Heart left ventricle (tissue), 16 donors: Measurements from ENCODE around the gene CCDC8. TPM values are rescaled to one million over a fixed set of nuclear protein-coding genes. Genes with fewer than 3 reads are reported as not detected.
A peak's percentile ranks its signal among the peaks of the same experiment; 100 is the strongest.
"Not testable (repeated sequence)": the region's sequence is repeated elsewhere in the genome, so short reads cannot be mapped to it uniquely, and the experiment has no call there.

Experiments
- ATAC-seq, 4 donors: fragments of 200-7000 bp; cut with Tn5 transposase; one replicate each; pipeline ENCODE4 v1.9.1; 2020 to 2022; ENCODE audit warnings: moderate library complexity in 4 of 4, mild to moderate bottlenecking in 3 of 4, moderate number of reproducible peaks in 1 of 4
- DNase-seq, 5 donors: peaks; one replicate each; pipeline ENCODE4 v3.0.0-alpha.2; 2020
- H3K27ac ChIP-seq, 12 donors: fragments of 200-600 bp; sonication (generic) in 4 of 12; one replicate each; pipeline versions ENCODE4 v1.5.0 to v1.8.0; 2016 to 2022; ENCODE audit warnings: mild to moderate bottlenecking in 2 of 12
- H3K27me3 ChIP-seq, 9 donors: fragments of 200-600 bp; sonication (generic) in 2 of 9; one replicate each; pipeline versions ENCODE4 v1.5.1 to v1.8.0; 2016 to 2022; ENCODE audit warnings: mild to moderate bottlenecking in 3 of 9
- H3K36me3 ChIP-seq, 9 donors: fragments of 200-600 bp; sonication (generic) in 2 of 9; one replicate each; pipeline versions ENCODE4 v1.5.0 to v1.8.0; 2018 to 2022; ENCODE audit warnings: mild to moderate bottlenecking in 2 of 9
- H3K4me1 ChIP-seq, 12 donors: fragments of 200-600 bp; sonication (generic) in 4 of 12; one replicate each; pipeline versions ENCODE4 v1.5.0 to v1.8.0; 2016 to 2022; ENCODE audit warnings: mild to moderate bottlenecking in 3 of 12
- H3K4me3 ChIP-seq, 12 donors: fragments of 200-600 bp; sonication (generic) in 4 of 12; one replicate each; pipeline versions ENCODE4 v1.5.0 to v1.8.0; 2017 to 2022; ENCODE audit warnings: mild to moderate bottlenecking in 9 of 12, moderate library complexity in 4 of 12
- H3K9me3 ChIP-seq, 12 donors: fragments of 200-600 bp; sonication (generic) in 4 of 12; one replicate each; pipeline versions ENCODE4 v1.5.0 to v1.8.0; 2016 to 2022; ENCODE audit warnings: mild to moderate bottlenecking in 1 of 12
- CTCF ChIP-seq, 12 donors: fragments of 200-600 bp; sonication (generic) in 4 of 12; IDR thresholded peaks; one replicate each; pipeline versions ENCODE4 v1.5.0 to v1.8.0; 2018 to 2022; ENCODE audit warnings: antibody characterized with exemption in 12 of 12, mild to moderate bottlenecking in 5 of 12
- POLR2A ChIP-seq, 2 donors: fragments of 450-650 bp; IDR thresholded peaks; one replicate each; pipeline ENCODE4 v1.6.1; 2017; ENCODE audit warnings: antibody characterized with exemption in 2 of 2, mild to moderate bottlenecking in 2 of 2, moderate library complexity in 2 of 2
- WGBS, 4 donors: extraction: QIAGEN DNeasy Blood & Tissue Kit in 2 of 4; methylation state at CpG; one replicate each; pipeline versions ENCODE4 v1.1.5 to v1.1.7; 2013 to 2018; 5-methylcytosine and 5-hydroxymethylcytosine counted together
- intact Hi-C, 10 donors: fragments of 100-400 bp; cut with DNase I; formaldehyde crosslinking; loops; one replicate each; pipeline versions ENCODE4 v1.11.1 to v1.14.2; 2022
- polyA plus RNA-seq, 2 donors: library from polyadenylated mRNA; stranded (reverse); fragments of 200-250 nt; gene quantifications; one replicate each; pipeline ENCODE4 v1.2.3, GENCODE V29; 2013
- total RNA-seq, 9 donors: library from RNA; depleted of rRNA in 2 of 9; stranded (reverse); fragments of >200 nt in 2 of 9; fragmentation: NEBNext Ultra II Directional in 3 of 9; extraction: Animal tissue kit (Norgen Biotek cat#: 25700) in 3 of 9; gene quantifications; one replicate each; pipeline versions ENCODE4 v1.1.0 to v1.2.4, GENCODE V29; 2016 to 2023
- donor health status: ischemic (EF 13 %, LVEDD 7.1; RV severe dilation, severe dysfunction).
- donor health status: healthy with polysubstance abuse.
- donor health status: DM: no; HTN: yes; CAD: no.
- donor health status: DM: no; HTN: no; CAD: no.
- donor health status: ischemic (EF 25% LVEDD 6.9; RV normal size, moderate dysfunction).
- donor health status: ischemic (EF 25% LVEDD 5.7; RV mildly dilated, moderate dysfunction).
- donor health status: healthy.
- donor health status: DM: yes; HTN: yes; CAD: no.
- donor health status: ischemic (EF 35%, LVEDD 5.7; RV mildly dilated, moderate dysfunction).
- donor health status: nonischemic (EF 11% LVEDD 7.7; RV severe dilation, severe dysfunction).
- donor health status: DM: yes; HTN: yes; CAD: no.
- donor health status: PGD.
- donor health status: ischemic (EF 29% LVEDD 5.4; RV normal size, mild dysfunction).
- donor health status: nonischemic (EF 23%, LVEDD 6.1; RV moderate dilation, normal function).

Gene CCDC8
- total and polyA plus RNA-seq, 11 donors, result 13.6 to 30.6 (median 23.9) TPM

- H3K27me3 ChIP-seq, result peaks cover 0 to 27% (median 0%) of the 10 kb centered on the region in 9 donors
- H3K4me1 ChIP-seq, result peaks cover 0 to 13% (median 5%) of the 10 kb centered on the region in 12 donors
- peak overlapping the region in 1 of 12 donors; percentile 20 for H3K27ac ChIP-seq
- WGBS, 4 donors, result 70 to 80% (median 73%) methylated on average over 7 of the region's 7 CpGs
- H3K36me3 ChIP-seq, result no peaks in the 10 kb centered on the region
- intact Hi-C loops, result loop anchor here in 1 of 10 donors (5.0 kb wide), 1 partner anchor 47 kb away; no protein-coding TSS in a partner anchor
- H3K9me3 ChIP-seq, result no peaks in the 10 kb centered on the region
- TF ChIP-seq POLR2A (IDR thresholded peaks at IDR 0.05) (no peak), CTCF (IDR thresholded peaks at IDR 0.05) (no peak)
- DNase-seq (no peak), ATAC-seq (no peak)
- no peak overlapping the region for H3K4me3 ChIP-seq
Observed at GRCh38 chr19:46420056-46420455, 6.7 kb upstream of the CCDC8 start.

DNA sequence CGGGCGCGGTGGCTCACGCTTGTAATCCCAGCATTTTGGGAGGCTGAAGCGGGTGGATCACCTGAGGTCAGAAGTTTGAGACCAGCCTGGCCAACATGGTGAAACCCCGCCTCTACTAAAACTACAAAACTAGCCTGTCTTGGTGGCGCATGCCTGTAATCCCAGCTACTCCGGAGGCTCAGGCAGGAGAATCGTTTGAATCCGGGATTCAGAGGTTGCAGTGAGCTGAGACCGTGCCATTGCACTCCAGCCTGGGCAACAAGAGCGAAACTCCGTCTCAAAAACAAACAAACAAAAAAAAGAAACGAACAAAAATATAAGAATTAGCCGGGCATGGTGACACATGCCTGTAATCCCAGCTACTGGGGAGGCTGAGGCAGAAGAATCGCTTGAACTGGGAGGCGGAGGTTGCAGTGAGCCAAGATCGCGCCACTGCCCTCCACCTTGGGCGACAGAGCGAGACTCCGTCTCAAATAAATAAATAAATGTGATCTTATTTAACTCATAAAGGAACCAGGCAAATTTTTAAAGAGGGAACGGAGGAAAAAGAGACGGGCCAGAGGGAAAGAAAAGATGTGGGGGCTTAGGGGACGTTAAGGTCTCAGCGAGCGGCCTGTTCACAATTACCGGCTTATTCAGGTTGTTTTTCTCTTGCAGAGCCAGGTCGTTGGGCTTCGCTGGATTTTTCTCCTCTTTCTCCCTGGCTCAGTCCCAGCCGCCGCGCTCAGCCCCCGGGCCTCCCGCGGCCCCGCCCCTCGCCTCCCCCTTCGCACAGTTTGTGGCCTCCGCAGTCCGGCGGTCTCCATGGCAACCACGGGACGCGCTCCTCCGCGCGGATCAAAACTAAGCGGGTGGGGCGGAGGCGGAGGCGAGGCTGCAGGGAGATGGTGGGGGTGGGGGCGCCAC, 2.7 kb upstream of the CCDC8 start:
- H3K36me3 ChIP-seq, intact Hi-C loops, H3K9me3 ChIP-seq: not testable (repeated sequence)
- Histone ChIP-seq H3K27ac (peak overlapping the region in 10 of 12 donors; percentile 18 to 73 (median 43)), H3K4me3 (peak overlapping the region in 10 of 12 donors; percentile 16 to 51 (median 38)), H3K4me1 (peaks cover 0 to 25% (median 11%) of the 10 kb centered on the region in 12 donors), H3K27me3 (peaks cover 0 to 53% (median 6%) of the 10 kb centered on the region in 9 donors)
- ATAC-seq (peak in 3 of 4 donors; percentile 6 to 66 (median 38)), DNase-seq (peak; percentile 89 to 94 (median 93))
- WGBS, 4 donors, result 24 to 31% (median 29%) methylated on average over 49 to 53 of the region's 53 CpGs

GRCh38 chr19:46414899-46415298, 1.5 kb upstream of the CCDC8 start:
- DNase-seq, intact Hi-C loops, ATAC-seq, H3K9me3 ChIP-seq, H3K4me3 ChIP-seq, H3K27ac ChIP-seq: not testable (repeated sequence)
- H3K27me3 ChIP-seq, result peaks cover 0 to 53% (median 6%) of the 10 kb centered on the region in 9 donors
- H3K36me3 ChIP-seq, result peaks cover 0 to 12% (median 0%) of the 10 kb centered on the region in 9 donors
- WGBS, 4 donors, result 93 to 98% (median 95%) methylated on average over 22 of the region's 22 CpGs
- H3K4me1 ChIP-seq, result peaks cover 0 to 36% (median 16%) of the 10 kb centered on the region in 12 donors

DNA sequence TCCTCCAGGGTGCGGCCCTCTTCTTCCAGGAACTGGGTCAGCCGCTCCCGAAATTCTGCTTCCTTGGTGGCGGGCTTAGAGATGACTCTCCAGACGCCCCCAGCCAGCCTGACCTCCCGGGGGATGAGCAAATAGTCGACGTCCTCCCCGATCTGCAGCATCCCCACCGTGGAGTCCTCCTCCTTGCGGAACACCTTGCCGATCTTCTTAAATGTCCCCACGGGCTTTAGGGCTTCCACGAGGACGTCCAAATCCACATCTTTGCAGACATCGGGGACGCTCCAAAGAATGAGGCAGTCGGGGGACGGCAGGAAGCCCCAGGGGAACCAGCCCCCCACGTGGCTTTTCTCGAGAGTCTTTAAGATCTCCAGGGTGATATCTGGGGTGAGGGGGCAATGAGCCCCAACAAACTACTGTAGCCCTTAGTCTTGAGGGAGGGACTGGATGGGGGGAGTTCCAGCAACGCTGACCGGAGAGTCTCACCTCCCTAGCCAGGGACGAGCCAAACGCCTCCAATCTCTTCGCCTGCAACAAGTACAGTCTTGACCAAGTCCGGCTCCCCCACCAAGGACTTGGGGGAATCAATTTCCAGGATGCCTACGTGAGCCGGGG, 608 bp downstream of the CCDC8 start:
- intact Hi-C loops, result no loop called here
- H3K4me1 ChIP-seq, result peaks cover 0 to 53% (median 16%) of the 10 kb centered on the region in 12 donors
- peaks cover 0 to 12% (median 0%) of the 10 kb centered on the region in 9 donors for H3K36me3 ChIP-seq
- H3K27ac ChIP-seq, result peak overlapping the region; percentile 69 to 98 (median 90)
- no peak for TF ChIP-seq POLR2A (IDR thresholded peaks at IDR 0.05)
- TF ChIP-seq CTCF (IDR thresholded peaks at IDR 0.05), result no peak
- H3K27me3 ChIP-seq, result peaks cover 0 to 62% (median 6%) of the 10 kb centered on the region in 9 donors
- no peaks in the 10 kb centered on the region for H3K9me3 ChIP-seq
- DNase-seq, result no peak
- ATAC-seq, result no peak
- H3K4me3 ChIP-seq, result peak overlapping the region; percentile 50 to 76 (median 62)
- 2 to 9% (median 6%) methylated on average over 23 to 29 of the region's 29 CpGs for WGBS, 4 donors
